ENCODE measurements around the gene SERPINB10. TPM values are rescaled to one million over a fixed set of nuclear protein-coding genes. Genes with fewer than 3 reads are reported as not detected.

Gene SERPINB10
- total RNA-seq, 3 donors from 2014 or later: not detected

DNA sequence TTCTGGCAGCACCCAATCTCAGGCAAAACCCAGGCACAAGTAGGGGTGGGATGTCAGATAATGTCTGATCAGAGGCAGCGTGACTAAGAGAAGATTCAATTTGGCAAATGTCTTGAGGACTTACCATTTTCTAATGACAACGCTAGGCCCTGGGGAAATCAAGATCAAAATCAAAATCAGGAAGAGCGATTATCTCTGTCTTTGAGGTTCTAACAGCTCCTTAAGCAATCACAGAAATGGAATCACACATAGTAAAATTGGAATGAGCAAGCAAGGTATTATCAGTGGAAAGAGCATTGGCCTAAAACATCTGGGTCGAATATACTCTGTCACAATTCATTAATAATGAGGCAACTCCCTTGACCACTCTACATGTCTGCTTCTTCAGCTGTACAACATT lies 28.8 kb upstream of the SERPINB10 start:
- ATAC-seq (no peak), DNase-seq (no peak)
- intact Hi-C loops (cut with DNase I, micrococcal nuclease): no loop called here
- no peaks in the 10 kb centered on the region for H3K36me3 ChIP-seq (ENCODE audit: low read depth)
- TF ChIP-seq, protein P1, sequence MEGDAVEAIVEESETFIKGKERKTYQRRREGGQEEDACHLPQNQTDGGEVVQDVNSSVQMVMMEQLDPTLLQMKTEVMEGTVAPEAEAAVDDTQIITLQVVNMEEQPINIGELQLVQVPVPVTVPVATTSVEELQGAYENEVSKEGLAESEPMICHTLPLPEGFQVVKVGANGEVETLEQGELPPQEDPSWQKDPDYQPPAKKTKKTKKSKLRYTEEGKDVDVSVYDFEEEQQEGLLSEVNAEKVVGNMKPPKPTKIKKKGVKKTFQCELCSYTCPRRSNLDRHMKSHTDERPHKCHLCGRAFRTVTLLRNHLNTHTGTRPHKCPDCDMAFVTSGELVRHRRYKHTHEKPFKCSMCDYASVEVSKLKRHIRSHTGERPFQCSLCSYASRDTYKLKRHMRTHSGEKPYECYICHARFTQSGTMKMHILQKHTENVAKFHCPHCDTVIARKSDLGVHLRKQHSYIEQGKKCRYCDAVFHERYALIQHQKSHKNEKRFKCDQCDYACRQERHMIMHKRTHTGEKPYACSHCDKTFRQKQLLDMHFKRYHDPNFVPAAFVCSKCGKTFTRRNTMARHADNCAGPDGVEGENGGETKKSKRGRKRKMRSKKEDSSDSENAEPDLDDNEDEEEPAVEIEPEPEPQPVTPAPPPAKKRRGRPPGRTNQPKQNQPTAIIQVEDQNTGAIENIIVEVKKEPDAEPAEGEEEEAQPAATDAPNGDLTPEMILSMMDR (IDR thresholded peaks at IDR 0.05): no peak
- H3K9me3 ChIP-seq: no peaks in the 10 kb centered on the region
- no peak overlapping the region for H3K4me3 ChIP-seq
- H3K4me1 ChIP-seq (ENCODE audit: low read depth): no peaks in the 10 kb centered on the region

DNA sequence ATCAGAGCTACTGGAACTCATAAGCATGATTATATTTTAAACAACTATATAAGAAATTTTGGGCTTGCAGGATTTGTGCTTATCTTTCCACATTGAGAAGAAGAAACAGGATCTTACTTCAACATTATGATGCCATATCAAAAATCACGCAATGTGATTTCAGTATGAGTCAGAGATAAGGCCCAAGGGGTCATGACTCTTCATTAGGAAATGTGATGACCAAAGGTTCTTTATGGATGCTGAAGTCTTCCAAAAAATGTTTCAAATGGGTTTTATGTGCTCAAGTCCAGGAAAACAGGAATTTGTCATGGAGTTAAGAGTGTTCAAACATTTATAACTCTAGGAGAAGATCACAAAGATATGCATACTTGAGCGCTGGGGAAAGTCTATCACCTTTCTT lies 28.0 kb upstream of the SERPINB10 start:
- no peaks in the 10 kb centered on the region for H3K4me1 ChIP-seq (ENCODE audit: low read depth)
- TF ChIP-seq, protein P1 (IDR thresholded peaks at IDR 0.05): no peak
- H3K4me3 ChIP-seq: no peak overlapping the region
- no peak for ATAC-seq
- DNase-seq: no peak
- no peaks in the 10 kb centered on the region for H3K36me3 ChIP-seq (ENCODE audit: low read depth)
- intact Hi-C loops (cut with DNase I, micrococcal nuclease): no loop called here
- H3K9me3 ChIP-seq: no peaks in the 10 kb centered on the region

DNA sequence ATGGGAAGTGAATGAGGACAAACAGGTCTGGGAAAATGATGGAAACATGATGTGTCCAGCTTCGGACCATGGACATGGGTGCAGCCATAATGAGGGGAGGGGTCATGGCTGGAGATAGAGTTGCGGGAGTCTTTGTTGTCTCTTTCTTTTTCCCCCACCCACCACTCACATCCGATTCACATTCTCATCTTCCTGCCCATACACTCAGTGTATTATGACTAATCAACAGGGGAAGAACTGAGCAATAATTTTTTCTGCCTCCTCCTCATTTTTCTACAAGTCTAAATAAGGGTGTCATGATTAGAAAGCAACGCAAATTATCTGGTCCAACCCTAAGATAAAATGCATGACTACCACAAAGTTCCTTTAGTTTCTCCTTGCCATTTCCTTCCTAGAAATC lies 25.9 kb upstream of the SERPINB10 start:
- intact Hi-C loops (cut with DNase I, micrococcal nuclease): no loop called here
- DNase-seq (no peak), ATAC-seq (no peak)
- Histone ChIP-seq H3K9me3 (no peaks in the 10 kb centered on the region), H3K36me3 (ENCODE audit: low read depth) (no peaks in the 10 kb centered on the region), H3K4me1 (ENCODE audit: low read depth) (no peaks in the 10 kb centered on the region), H3K4me3 (no peak overlapping the region)
- TF ChIP-seq, protein P1 (IDR thresholded peaks at IDR 0.05): no peak

DNA sequence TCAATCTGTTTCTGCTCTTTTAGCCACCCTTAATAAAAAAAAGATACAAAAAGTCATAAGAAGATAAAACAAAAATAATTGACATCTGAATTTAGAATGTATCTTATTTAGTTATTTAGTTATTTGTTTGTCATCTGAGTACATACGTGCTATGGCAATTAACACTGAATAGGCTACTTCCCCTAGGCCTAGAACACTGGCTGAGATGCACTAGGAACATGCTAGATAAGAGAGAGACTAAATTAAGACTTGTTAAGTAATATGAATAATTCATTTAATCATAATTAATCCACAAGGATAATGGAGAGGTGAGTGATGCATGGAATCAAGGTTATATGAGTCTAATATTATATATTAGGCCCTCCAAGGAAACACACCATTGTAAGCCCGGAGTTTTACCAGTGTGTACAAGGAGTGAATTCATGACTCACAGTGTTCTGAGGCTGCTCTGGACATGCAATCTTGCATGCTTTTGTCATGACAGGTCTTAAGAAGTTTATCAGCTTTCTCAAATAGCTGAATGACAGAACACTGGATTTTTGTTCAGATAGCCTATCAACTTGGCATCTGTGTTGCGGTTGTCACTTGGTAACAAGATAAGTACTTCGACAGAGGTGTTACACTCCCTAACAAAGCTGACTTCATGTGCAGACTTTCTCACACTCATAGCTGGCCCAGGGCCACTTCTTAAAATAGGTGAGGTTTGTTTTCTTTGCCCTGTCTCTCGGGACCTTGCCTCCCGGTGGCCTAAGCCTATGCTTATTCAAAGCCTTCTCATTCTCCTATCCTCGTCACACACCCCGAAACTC lies 25.2 kb upstream of the SERPINB10 start:
- intact Hi-C loops (cut with DNase I, micrococcal nuclease): no loop called here
- no peak for DNase-seq
- Histone ChIP-seq H3K36me3 (ENCODE audit: low read depth) (no peaks in the 10 kb centered on the region), H3K9me3 (no peaks in the 10 kb centered on the region), H3K4me1 (ENCODE audit: low read depth) (no peaks in the 10 kb centered on the region), H3K4me3 (no peak overlapping the region)
- no peak for ATAC-seq
- TF ChIP-seq, protein P1 (IDR thresholded peaks at IDR 0.05): no peak

DNA sequence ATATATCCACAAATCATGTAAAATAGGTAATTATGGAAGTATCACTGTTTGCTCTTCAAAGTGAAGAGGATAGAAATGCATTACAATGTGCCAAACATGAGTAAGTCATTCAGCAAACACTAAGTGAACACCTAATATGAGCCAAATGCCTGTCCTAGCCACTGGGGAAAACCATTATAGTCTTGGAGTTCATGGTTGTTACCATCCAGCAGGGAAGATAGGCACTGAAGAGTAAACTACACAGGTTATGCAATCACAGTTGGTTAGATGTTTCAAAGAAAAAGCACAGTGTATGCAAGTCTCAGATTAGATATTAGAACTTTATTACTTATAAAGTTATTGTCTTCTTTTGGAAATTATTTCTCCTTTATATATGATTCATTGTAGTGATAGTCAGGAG lies 24.1 kb upstream of the SERPINB10 start:
- DNase-seq: no peak
- no peaks in the 10 kb centered on the region for H3K9me3 ChIP-seq
- no peaks in the 10 kb centered on the region for H3K4me1 ChIP-seq (ENCODE audit: low read depth)
- intact Hi-C loops (cut with DNase I, micrococcal nuclease): no loop called here
- H3K4me3 ChIP-seq: no peak overlapping the region
- no peaks in the 10 kb centered on the region for H3K36me3 ChIP-seq (ENCODE audit: low read depth)
- TF ChIP-seq, protein P1 (IDR thresholded peaks at IDR 0.05): no peak
- no peak for ATAC-seq
